NCI-H2081 (cell line): Measurements from ENCODE around the gene RNF148.
"Not testable (repeated sequence)": the region's sequence is repeated elsewhere in the genome, so short reads cannot be mapped to it uniquely, and the experiment has no call there.

Source experiments
- DNase-seq, 2 experiments: peaks; one replicate each; lab custom pipeline; 2025; lab: John Stamatoyannopoulos, UW

RNF148 gene

GRCh38 chr7:122691569-122692235 lies 11.0 kb downstream of the RNF148 start:
- no peak for DNase-seq

- DNase-seq, result peak in 1 of 2 experiments; percentile 7
Measured at GRCh38 chr7:122689346-122690109, 13.2 kb downstream of the RNF148 start.

DNA sequence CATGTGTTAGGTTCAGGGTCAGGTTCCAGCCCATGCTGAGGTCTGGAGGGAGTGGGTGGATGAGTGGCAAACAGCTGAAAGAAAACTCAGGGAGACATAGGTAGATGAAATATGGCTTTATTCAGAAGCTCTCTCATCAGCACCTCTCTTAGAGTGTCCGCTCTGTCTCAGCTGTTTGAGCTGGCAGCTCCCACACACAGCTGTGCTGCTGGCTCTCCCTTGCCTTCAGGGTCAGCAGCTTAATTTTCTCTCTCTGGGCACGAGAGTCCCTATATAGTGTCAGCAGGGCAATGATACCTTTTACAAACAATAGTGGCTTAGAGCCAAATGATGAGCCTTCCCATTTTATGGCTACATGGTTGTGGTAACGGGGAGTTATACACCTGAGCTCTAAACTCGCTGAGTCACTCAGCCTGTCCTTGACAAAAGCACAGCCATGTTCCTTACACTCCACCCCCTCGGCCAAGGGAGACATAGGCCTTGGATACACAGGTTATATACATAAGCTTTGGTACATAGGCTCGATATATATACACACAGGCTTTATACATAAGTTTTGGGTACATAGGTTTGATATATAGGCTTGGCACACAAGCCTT lies 14.2 kb downstream of the RNF148 start:
- no peak for DNase-seq

DNA sequence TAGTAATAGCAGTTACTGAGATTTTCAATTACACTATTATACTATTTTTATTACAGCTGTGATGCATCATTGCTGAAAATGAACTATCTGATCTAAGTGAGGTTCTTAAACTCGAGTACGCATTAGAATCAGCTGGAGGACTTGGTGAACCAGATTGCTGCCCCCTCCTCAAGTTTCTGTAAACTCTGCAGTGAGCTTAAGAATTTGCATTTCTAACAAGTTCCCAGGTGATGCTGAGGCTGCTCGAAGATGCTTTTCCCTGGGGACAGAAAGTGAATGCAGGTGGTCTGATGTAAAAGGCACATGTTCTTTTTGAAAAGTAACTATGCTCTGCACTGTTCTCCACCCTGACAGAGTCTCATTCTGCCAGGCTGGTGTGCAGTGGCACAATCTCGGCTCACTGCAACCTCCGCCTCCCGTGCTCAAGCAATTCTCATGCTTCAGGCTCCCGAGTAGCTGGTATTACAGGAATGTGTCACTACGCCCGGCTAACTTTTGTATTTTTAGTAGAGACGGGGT lies 16.3 kb downstream of the RNF148 start:
- DNase-seq, result no peak

DNA sequence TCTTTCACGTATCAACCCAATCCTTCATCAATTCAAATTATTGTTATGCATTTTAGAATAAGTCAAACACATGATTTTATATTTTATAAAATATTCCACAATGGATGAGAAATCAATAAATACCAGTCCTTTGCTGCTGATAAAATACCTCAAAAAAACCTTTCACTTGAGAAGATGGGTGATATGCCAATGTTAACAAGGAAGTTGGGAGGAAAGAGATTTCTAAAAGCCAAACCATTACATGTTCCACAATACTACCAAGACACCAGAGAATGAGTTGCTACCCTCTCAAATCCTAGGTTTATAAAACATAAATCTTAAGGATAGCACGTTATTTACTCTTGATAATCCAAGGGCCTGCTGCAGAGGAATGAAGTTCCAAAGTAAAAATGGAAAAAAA lies 18.2 kb downstream of the RNF148 start:
- no peak for DNase-seq

GRCh38 chr7:122682815-122683550 lies 19.7 kb downstream of the RNF148 start:
- DNase-seq, result no peak

DNA sequence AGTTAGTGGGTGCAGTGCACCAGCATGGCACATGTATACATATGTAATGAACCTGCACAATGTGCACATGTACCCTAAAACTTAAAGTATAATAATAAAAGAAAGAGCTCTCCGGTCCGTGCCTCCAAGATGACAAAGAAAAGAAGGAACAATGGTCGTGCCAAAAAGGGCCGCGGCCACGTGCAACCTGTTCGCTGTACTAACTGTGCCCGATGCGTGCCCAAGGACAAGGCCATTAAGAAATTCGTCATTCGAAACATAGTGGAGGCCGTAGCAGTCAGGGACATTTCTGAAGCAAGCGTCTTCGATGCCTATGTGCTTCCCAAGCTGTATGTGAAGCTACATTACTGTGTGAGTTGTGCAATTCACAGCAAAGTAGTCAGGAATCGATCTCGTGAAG lies 21.5 kb downstream of the RNF148 start:
- DNase-seq, result not testable (repeated sequence)

GRCh38 chr7:122679813-122680212 lies 22.9 kb downstream of the RNF148 start:
- no peak for DNase-seq

DNA sequence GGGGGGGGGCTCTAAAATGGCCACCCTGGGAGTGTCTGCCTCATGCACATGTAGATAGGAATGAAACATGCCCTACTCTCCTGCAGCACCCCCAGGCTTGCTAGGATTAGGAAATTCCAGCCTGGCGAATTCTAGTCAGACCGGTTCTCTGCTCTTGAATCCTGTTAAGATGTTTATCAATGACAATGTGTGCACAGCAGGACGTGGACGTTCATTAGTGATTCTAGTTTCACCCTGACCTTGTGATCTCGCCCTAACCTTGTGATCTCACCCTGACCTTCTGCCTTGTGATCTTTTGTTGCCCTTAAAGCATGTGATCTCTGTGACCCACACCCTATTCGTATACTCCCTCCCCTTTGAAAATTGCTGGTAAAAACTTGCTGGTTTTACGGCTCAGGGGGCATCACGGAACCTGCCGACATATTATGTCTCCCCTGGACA lies 23.4 kb downstream of the RNF148 start:
- not testable (repeated sequence) for DNase-seq

DNA sequence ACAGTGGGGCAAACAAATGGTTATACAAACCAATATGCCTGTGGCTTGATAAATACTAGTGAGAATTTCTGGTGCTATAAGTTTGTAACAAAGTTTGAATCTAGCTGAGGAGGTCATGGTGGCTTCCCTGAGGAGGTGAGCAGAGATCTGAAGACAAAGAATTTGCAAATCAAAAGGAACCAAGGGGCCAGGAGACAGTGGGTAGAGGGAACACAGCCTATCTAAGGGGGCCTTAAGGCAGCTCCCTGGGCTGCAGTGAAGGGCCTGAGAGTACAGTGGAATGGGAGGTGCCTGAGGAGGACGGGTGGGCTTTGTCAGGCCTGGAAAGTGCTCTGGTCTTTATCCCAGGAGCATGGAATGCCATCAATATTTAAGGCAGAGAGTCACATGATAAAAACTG lies 25.6 kb downstream of the RNF148 start:
- no peak for DNase-seq

- DNase-seq, result peak in 1 of 2 experiments; percentile 35
Measured at GRCh38 chr7:122676466-122676865, 26.3 kb downstream of the RNF148 start.

- DNase-seq, result no peak
Measured at GRCh38 chr7:122675621-122676020, 27.1 kb downstream of the RNF148 start.

- no peak for DNase-seq
Measured at GRCh38 chr7:122675011-122675410, 27.7 kb downstream of the RNF148 start.

DNA sequence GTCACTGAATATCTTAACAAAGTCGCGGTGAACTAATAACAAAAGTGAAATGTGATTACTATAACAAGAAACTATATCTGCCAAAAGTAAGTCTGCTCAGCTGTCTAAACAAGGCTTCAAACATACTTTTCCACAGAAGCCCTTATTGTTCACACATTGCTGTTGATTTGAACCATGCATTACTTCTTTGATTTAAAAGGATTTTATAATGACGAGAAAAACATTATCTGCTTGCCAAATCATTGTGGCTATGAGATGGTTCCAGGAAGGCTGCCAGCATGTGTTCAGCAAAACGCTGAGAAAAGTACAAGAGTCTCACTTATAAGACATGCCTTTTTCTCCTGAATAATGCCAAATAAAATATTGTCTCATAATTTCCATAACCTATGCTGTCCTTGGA lies 28.2 kb downstream of the RNF148 start:
- DNase-seq, result peak in 1 of 2 experiments; percentile 55

DNA sequence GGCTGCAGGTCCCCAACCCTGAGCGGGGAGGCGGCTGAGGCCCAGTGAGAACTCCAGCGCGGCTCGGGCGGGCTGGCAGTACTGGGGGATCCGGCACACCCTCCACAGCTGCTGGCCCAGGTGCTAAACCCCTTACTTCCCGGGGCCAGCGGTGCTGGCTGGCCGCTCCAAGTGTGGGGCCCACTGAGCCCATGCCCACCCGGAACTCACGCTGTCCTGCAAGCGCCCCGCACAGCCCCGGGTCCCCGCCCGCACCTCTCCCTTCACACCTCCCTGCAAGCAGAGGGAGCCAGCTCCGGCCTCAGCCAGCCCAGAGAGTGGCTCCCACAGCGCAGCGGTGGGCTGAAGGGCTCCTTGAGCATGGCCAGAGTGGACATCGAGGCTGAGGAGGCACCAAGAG lies 28.8 kb downstream of the RNF148 start:
- no peak for DNase-seq

- DNase-seq, result no peak
Measured at GRCh38 chr7:122672536-122672935, 30.2 kb downstream of the RNF148 start.

GRCh38 chr7:122663733-122664132 lies 39.0 kb downstream of the RNF148 start:
- DNase-seq, result no peak

- no peak for DNase-seq
Measured at GRCh38 chr7:122658856-122659255, 43.9 kb downstream of the RNF148 start.

GRCh38 chr7:122653685-122654084 lies 49.0 kb downstream of the RNF148 start:
- DNase-seq, result no peak

DNA sequence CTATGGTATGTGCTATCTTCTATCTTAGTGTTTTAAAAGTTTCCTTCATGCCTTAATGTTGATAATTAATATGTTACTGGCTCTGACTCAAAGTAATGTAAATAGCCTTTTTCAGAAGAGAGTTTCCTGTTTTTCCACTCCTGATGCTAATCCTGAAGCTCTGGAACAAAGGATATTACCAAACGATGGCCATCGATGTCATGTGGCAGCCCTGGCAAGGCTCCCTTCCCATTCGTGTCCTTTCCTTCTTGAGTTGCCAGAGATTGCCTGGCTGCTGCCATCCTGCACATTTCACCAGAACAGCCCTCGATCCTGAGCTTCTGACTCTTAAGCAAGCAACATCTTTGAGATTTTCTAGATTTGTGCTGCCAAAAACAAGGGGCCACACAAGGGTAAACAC lies 49.8 kb downstream of the RNF148 start:
- peak in 1 of 2 experiments; percentile 30 for DNase-seq
